Measurements from ENCODE around the gene TRPM4. TPM values are rescaled to one million over a fixed set of nuclear protein-coding genes. Genes with fewer than 3 reads are reported as not detected.
"Not testable (repeated sequence)": the region's sequence is repeated elsewhere in the genome, so short reads cannot be mapped to it uniquely, and the experiment has no call there.

Gene TRPM4
- polyA plus RNA-seq, 1 donor (not counting 4 experiments of a cell fraction or from before 2014, with no cell fraction given): 16.1 TPM

DNA sequence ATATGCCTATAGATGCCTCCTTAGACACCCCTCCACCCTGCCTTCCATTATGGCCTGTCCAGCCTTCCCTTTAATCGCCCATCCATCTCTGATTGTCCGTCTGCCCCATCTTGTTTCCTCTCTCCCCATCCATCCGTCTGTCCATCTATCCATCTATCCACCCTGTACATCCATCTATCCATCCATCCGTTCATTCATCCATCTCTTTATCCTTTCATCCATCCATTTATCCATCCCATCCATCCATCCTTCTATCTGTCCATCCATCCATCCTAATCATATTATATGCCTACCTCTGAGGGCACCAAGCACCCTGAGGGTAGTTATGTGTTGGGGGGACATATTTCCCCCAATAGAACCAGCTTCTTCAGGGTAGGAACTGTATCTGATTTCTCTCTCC lies 23.1 kb downstream of the TRPM4 start:
- Histone ChIP-seq H3K27me3 (ENCODE audit: control insufficient read depth, extremely low read depth, insufficient read depth, low read length) (no peaks in the 10 kb centered on the region), H3K4me3 (ENCODE audit: control insufficient read depth in 2 of 3, extremely low read depth in 1 of 3, insufficient read depth in 2 of 3, low read depth in 1 of 3, low read length in 3 of 3) (no peak overlapping the region), H2AFZ (ENCODE audit: control insufficient read depth, low read length) (no peak overlapping the region), H3K27ac (ENCODE audit: control insufficient read depth, insufficient read depth, low read length) (no peak overlapping the region), H3K79me2 (ENCODE audit: control insufficient read depth, insufficient read depth, low read length) (no peaks in the 10 kb centered on the region), H3K36me3 (ENCODE audit: control insufficient read depth in 2 of 2, extremely low read depth in 1 of 2, insufficient read depth in 2 of 2, low read length in 2 of 2) (peaks cover 10 to 36% of the 10 kb centered on the region in 2 experiments), H3K4me1 (ENCODE audit: control insufficient read depth, extremely low read depth, insufficient read depth, low read length) (no peaks in the 10 kb centered on the region), H3K9ac (ENCODE audit: control insufficient read depth, extremely low read depth, insufficient read depth, low read length) (no peak overlapping the region), H3K9me3 (ENCODE audit: control insufficient read depth, low read depth, low read length) (no peaks in the 10 kb centered on the region), H4K20me1 (ENCODE audit: control insufficient read depth, extremely low read depth, insufficient read depth, low read length) (no peaks in the 10 kb centered on the region), H3K4me2 (ENCODE audit: control insufficient read depth, extremely low read depth, insufficient read depth, low read depth, low read length) (no peak overlapping the region), H3K9me1 (ENCODE audit: control insufficient read depth, extremely low read depth, insufficient read depth, low read length) (no peaks in the 10 kb centered on the region)
- TF ChIP-seq, protein P1, sequence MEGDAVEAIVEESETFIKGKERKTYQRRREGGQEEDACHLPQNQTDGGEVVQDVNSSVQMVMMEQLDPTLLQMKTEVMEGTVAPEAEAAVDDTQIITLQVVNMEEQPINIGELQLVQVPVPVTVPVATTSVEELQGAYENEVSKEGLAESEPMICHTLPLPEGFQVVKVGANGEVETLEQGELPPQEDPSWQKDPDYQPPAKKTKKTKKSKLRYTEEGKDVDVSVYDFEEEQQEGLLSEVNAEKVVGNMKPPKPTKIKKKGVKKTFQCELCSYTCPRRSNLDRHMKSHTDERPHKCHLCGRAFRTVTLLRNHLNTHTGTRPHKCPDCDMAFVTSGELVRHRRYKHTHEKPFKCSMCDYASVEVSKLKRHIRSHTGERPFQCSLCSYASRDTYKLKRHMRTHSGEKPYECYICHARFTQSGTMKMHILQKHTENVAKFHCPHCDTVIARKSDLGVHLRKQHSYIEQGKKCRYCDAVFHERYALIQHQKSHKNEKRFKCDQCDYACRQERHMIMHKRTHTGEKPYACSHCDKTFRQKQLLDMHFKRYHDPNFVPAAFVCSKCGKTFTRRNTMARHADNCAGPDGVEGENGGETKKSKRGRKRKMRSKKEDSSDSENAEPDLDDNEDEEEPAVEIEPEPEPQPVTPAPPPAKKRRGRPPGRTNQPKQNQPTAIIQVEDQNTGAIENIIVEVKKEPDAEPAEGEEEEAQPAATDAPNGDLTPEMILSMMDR (optimal IDR thresholded peaks at IDR 0.05 in 1 of 3, IDR thresholded peaks at IDR 0.05 in 1 of 3, conservative IDR thresholded peaks at IDR 0.05 in 1 of 3; ENCODE audit: extremely low read depth in 1 of 3, insufficient read depth in 2 of 3, low read length in 3 of 3): no peak
- TF ChIP-seq EZH2 (IDR thresholded peaks at IDR 0.05; ENCODE audit: low read length): no peak
- FAIRE-seq: no peak
- no peak for DNase-seq (ENCODE audit: low read depth, low spot score)
- dilution Hi-C loops (cut with MboI; ENCODE audit: extremely low pct_ligation_motif_present, low sequenced_read_pairs): no loop called here

DNA sequence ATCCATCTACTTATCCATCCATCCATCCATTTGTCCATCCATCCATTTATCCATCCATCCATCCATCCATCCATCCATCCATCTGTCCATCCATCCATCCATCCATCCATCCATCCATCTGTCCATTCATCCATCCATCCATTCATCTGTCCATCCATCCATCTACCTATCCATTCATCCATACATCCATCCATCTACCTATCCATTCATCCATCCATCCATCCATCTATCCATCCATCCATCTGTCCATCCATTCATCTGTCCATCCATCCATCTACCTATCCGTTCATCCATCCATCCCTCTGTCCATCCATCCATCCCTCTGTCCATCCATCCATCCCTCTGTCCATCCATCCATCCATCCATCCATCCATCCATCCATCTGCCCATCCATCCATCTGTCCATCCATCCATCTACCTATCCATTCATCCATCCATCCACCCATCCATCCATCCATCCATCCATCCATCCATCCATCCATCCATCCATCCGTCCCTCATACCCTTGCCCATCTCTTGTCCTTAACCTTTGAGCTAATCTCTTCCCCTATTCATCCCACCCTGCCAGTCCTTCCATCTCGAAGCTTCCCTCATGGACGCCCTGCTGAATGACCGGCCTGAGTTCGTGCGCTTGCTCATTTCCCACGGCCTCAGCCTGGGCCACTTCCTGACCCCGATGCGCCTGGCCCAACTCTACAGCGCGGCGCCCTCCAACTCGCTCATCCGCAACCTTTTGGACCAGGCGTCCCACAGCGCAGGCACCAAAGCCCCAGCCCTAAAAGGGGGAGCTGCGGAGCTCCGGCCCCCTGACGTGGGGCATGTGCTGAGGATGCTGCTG lies 24.6 kb downstream of the TRPM4 start:
- peaks cover 10 to 33% of the 10 kb centered on the region in 2 experiments for H3K36me3 ChIP-seq (ENCODE audit: control insufficient read depth in 2 of 2, extremely low read depth in 1 of 2, insufficient read depth in 2 of 2, low read length in 2 of 2)
- dilution Hi-C loops (cut with MboI; ENCODE audit: extremely low pct_ligation_motif_present, low sequenced_read_pairs); H3K9me3 ChIP-seq (ENCODE audit: control insufficient read depth, low read depth, low read length); H3K27ac ChIP-seq (ENCODE audit: control insufficient read depth, insufficient read depth, low read length); H3K4me1 ChIP-seq (ENCODE audit: control insufficient read depth, extremely low read depth, insufficient read depth, low read length); DNase-seq (ENCODE audit: low read depth, low spot score); H3K4me3 ChIP-seq (ENCODE audit: control insufficient read depth in 2 of 3, extremely low read depth in 1 of 3, insufficient read depth in 2 of 3, low read depth in 1 of 3, low read length in 3 of 3); H3K4me2 ChIP-seq (ENCODE audit: control insufficient read depth, extremely low read depth, insufficient read depth, low read depth, low read length); H4K20me1 ChIP-seq (ENCODE audit: control insufficient read depth, extremely low read depth, insufficient read depth, low read length); H2AFZ ChIP-seq (ENCODE audit: control insufficient read depth, low read length); H3K9ac ChIP-seq (ENCODE audit: control insufficient read depth, extremely low read depth, insufficient read depth, low read length); H3K79me2 ChIP-seq (ENCODE audit: control insufficient read depth, insufficient read depth, low read length); H3K27me3 ChIP-seq (ENCODE audit: control insufficient read depth, extremely low read depth, insufficient read depth, low read length); FAIRE-seq; H3K9me1 ChIP-seq (ENCODE audit: control insufficient read depth, extremely low read depth, insufficient read depth, low read length): not testable (repeated sequence)
